Activated B cell treated with CpG ODN at 0.5 μM for 24 hours (primary cell): ENCODE data around the gene TFPI. TPM values are rescaled to one million over a fixed set of nuclear protein-coding genes. Genes with fewer than 3 reads are reported as not detected.

ENCODE experiments used
- ATAC-seq: fragments of 200-7000 bp; cut with Tn5 transposase; one replicate; pipeline ENCODE4 v1.10.0; 2021; ENCODE audit warnings: low read depth, mild to moderate bottlenecking, moderate library complexity
- CTCF ChIA-PET: fragments of 350-600 bp; sonication (Branson Sonifier 250); formaldehyde crosslinking; loops from one replicate; lab custom pipeline; 2021; ENCODE audit warnings: antibody characterized with exemption; lab: Charles Lee
- POLR2A ChIA-PET: fragments of 350-600 bp; sonication (Branson Sonifier 250); formaldehyde crosslinking; loops from one replicate; lab custom pipeline; 2021; ENCODE audit warnings: antibody characterized with exemption; lab: Charles Lee
- DNase-seq: peaks from one replicate; pipeline ENCODE4 v3.0.0; 2022
- H3K27ac Mint-ChIP-seq: one replicate; pipeline ENCODE4 v1.8.0; 2020; ENCODE audit warnings: mixed read lengths
- H3K27me3 Mint-ChIP-seq: one replicate; pipeline ENCODE4 v1.8.0; 2021; ENCODE audit warnings: mixed read lengths
- H3K36me3 Mint-ChIP-seq: one replicate; pipeline ENCODE4 v1.8.0; 2021; ENCODE audit warnings: low read depth, mixed read lengths
- H3K4me1 Mint-ChIP-seq: one replicate; pipeline ENCODE4 v1.8.0; 2021; ENCODE audit warnings: mixed read lengths
- H3K4me3 Mint-ChIP-seq: one replicate; pipeline ENCODE4 v1.8.0; 2020; ENCODE audit warnings: mild to moderate bottlenecking, mixed read lengths
- H3K9me3 Mint-ChIP-seq: one replicate; pipeline ENCODE4 v1.8.0; 2020; ENCODE audit warnings: mixed read lengths
- intact Hi-C: fragments of 100-400 bp; cut with micrococcal nuclease; formaldehyde crosslinking; loops from one replicate; pipeline ENCODE4 v1.15.1; 2024
- total RNA-seq: library from RNA; stranded (reverse); gene quantifications from 2 replicates; pipeline ENCODE4 v1.2.3, GENCODE V29; 2022
- TF ChIP-seq, protein P1 (sequence below): fragments of 200-600 bp; IDR thresholded peaks from one replicate; pipeline ENCODE4 v1.8.0; 2022; ENCODE audit warnings: antibody characterized with exemption, mild to moderate bottlenecking

Gene TFPI
- total RNA-seq, 1 donor from 2014 or later, result not detected

DNA sequence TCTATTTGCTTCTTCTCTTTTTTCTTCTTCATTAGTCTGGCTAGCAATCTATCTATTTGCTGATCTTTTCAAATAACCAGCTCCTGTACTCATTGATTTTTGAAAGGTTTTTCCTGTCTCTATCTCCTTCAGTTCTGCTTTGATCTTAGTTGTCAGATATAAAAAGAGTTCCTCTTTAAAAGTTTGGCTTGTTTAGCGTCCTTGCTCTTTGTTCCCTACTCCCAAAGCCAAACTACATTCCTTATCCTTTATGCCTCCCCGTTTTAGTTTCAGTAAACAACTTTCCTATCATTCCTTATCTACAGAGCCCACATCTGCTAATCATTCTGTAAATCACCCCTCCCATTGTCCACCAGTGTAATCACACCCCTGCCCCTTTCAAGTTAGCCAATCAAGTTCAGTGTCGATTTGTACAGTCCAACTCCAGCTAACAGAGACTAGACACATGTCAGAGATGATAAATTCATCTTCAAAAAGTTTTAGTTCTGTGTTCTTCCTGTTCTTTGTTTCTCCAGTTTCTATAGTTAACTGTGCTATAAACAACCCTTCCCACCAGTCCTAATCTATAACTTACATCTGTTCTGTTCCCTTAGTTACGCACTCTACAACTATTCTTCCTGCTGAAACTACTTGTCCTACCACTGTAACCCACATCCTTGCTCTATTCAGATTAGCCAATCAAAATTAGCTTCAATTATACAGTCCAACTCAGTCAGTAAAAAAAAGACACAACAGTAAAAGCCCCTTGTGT is 44.4 kb downstream of the TFPI start:
- Mint-ChIP-seq H3K9me3 (no peaks in the 10 kb centered on the region), H3K36me3 (no peaks in the 10 kb centered on the region), H3K27me3 (no peaks in the 10 kb centered on the region), H3K27ac (no peak overlapping the region), H3K4me1 (no peaks in the 10 kb centered on the region), H3K4me3 (no peak overlapping the region)
- TF ChIP-seq, protein P1, sequence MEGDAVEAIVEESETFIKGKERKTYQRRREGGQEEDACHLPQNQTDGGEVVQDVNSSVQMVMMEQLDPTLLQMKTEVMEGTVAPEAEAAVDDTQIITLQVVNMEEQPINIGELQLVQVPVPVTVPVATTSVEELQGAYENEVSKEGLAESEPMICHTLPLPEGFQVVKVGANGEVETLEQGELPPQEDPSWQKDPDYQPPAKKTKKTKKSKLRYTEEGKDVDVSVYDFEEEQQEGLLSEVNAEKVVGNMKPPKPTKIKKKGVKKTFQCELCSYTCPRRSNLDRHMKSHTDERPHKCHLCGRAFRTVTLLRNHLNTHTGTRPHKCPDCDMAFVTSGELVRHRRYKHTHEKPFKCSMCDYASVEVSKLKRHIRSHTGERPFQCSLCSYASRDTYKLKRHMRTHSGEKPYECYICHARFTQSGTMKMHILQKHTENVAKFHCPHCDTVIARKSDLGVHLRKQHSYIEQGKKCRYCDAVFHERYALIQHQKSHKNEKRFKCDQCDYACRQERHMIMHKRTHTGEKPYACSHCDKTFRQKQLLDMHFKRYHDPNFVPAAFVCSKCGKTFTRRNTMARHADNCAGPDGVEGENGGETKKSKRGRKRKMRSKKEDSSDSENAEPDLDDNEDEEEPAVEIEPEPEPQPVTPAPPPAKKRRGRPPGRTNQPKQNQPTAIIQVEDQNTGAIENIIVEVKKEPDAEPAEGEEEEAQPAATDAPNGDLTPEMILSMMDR, result no peak
- DNase-seq, result no peak
- no peak for ATAC-seq
- intact Hi-C loops, result no loop called here
- CTCF ChIA-PET, result no interaction called here
- POLR2A ChIA-PET, result no interaction called here

DNA sequence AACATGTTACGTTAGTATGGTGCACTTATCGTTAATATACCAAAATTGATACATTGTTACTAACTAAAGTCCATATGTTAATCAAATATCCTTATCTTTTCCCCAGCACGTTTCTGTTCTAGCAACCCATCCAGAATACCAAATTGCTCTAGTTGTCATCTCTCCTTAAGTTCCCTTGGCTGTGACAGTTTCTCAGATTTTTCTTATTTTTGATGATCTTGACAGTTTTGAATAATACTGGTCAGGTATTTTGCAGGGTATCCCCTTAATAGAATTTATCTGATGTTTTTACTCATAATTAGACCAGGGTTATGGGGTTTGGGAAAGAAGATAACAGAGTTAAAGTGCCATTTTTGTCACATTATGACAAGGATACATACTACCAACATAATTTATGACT is 47.8 kb downstream of the TFPI start:
- DNase-seq, result no peak
- TF ChIP-seq, protein P1, result no peak
- intact Hi-C loops, result no loop called here
- no peaks in the 10 kb centered on the region for H3K36me3 Mint-ChIP-seq
- no peak for ATAC-seq
- H3K27me3 Mint-ChIP-seq, result no peaks in the 10 kb centered on the region
- POLR2A ChIA-PET, result no interaction called here
- H3K9me3 Mint-ChIP-seq, result no peaks in the 10 kb centered on the region
- CTCF ChIA-PET, result no interaction called here
- no peak overlapping the region for H3K27ac Mint-ChIP-seq
- no peaks in the 10 kb centered on the region for H3K4me1 Mint-ChIP-seq
- no peak overlapping the region for H3K4me3 Mint-ChIP-seq

DNA sequence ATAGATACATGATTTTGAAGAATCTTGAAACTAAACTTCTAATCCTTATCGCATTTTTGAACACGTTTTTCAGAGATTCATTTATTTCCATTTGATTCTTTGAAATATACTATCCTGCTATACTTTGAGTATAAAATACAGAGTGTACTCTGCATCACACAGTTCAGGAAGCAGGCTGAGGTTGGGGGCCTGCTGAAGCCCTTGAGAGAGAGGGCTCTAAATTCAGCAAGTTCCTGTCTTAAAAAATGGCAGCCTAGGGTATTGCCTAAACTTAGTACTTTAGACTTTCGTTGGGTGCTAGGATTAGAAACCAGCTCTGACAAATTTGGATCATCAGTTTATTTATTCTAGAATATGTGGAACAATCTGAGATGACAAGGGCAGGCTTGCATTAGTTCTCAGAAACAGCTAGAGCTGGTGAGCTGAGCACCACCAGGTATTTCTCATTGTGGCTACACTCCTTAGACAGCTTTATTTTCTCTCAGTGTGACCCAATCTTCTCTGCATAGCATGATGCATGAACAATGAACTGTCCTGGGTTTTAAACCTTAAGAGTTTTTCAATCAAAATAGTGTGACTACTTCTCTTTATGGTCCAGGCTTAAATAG is 49.1 kb downstream of the TFPI start:
- no peaks in the 10 kb centered on the region for H3K27me3 Mint-ChIP-seq
- TF ChIP-seq, protein P1, result no peak
- H3K36me3 Mint-ChIP-seq, result no peaks in the 10 kb centered on the region
- H3K27ac Mint-ChIP-seq, result no peak overlapping the region
- H3K9me3 Mint-ChIP-seq, result no peaks in the 10 kb centered on the region
- no peak overlapping the region for H3K4me3 Mint-ChIP-seq
- no peak for DNase-seq
- ChIA-PET POLR2A (no interaction called here), CTCF (no interaction called here)
- intact Hi-C loops, result no loop called here
- no peak for ATAC-seq
- H3K4me1 Mint-ChIP-seq, result no peaks in the 10 kb centered on the region

DNA sequence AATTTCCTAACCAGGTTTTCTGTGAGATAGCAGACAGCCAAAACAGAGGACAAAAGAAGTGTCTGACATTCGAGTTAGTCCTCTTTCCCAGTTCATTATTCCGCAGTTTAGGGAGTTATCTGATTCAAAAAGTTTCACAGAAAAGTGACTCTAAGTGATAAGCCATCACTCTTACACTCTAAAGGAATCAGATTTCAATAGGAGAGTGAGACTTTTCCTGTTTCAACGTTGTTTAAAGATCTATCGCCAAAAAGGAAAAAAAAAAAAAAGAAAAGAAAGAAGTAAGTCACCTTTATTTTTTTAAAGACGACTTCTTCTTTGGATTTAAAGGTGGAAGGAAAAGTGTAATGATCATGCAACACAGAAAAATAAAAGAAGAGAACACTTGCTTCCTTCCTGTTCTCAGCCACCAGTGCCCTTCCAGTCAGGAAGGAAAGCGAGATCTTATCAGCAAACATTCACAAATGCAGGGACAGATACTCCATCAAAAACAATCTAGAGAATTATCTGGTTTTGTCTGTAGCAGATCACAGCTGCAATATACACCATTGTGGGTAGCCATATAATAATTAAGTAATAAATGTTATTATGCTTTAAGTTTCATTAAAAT is 49.8 kb downstream of the TFPI start:
- Mint-ChIP-seq H3K4me3 (no peak overlapping the region), H3K27me3 (no peaks in the 10 kb centered on the region), H3K36me3 (no peaks in the 10 kb centered on the region), H3K4me1 (no peaks in the 10 kb centered on the region), H3K27ac (no peak overlapping the region), H3K9me3 (no peaks in the 10 kb centered on the region)
- ChIA-PET POLR2A (no interaction called here), CTCF (no interaction called here)
- ATAC-seq, result no peak
- intact Hi-C loops, result no loop called here
- TF ChIP-seq, protein P1, result no peak
- no peak for DNase-seq

DNA sequence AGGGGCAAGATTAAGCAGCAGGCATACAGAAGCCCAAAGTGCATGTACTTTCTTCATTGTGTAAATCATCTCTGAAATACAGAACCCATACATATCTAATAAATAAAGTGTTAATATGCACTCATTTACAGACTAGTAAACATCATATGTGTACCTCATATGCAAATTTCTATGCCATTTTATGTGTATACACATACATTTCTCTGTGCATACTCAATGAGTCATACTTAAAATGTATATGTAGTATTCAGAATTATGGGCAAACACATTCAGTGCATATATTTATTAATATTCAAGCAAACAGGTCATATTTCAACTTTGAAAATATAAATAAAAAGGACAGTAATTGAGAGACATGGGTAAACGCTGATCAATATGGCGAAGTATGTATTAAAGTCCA is 50.5 kb downstream of the TFPI start:
- Mint-ChIP-seq H3K27me3 (no peaks in the 10 kb centered on the region), H3K9me3 (no peaks in the 10 kb centered on the region), H3K4me3 (no peak overlapping the region), H3K4me1 (no peaks in the 10 kb centered on the region), H3K27ac (no peak overlapping the region), H3K36me3 (no peaks in the 10 kb centered on the region)
- intact Hi-C loops, result no loop called here
- ChIA-PET CTCF (no interaction called here), POLR2A (no interaction called here)
- ATAC-seq, result no peak
- TF ChIP-seq, protein P1, result no peak
- no peak for DNase-seq
